Tracheal epithelial cell (primary cell): Measurements from ENCODE around the gene CRTC3. TPM values are rescaled to one million over a fixed set of nuclear protein-coding genes. Genes with fewer than 3 reads are reported as not detected.

Experiments used
- total RNA-seq: library from RNA; depleted of rRNA; stranded (reverse); fragments of >200 nt; gene quantifications from 2 replicates; pipeline ENCODE4 v1.2.1, GENCODE V29; 2014

Gene CRTC3
- 7.2 and 8.5 TPM in 2 replicates for total RNA-seq

GRCh38 chr15:90529371-90530249, at the start of gene CRTC3:
Gene CRTC3 (plus strand): TSS chr15:90529923. CDS start chr15:90530072, 149 bp downstream.

Other genes starting within 250 kb of the CRTC3 start
- gene ZNF774, start 177.6 kb upstream of the CRTC3 start, total RNA-seq, result 3.4 and 3.6 TPM in 2 replicates
- gene IQGAP1, start 141.7 kb upstream of the CRTC3 start, total RNA-seq, result 205 and 209 TPM in 2 replicates
- gene BLM, start 187.4 kb downstream of the CRTC3 start, total RNA-seq, result 0.85 and 1.2 TPM in 2 replicates